IMR-90 (cell line): ENCODE results near the gene DCLK1. TPM values are rescaled to one million over a fixed set of nuclear protein-coding genes. Genes with fewer than 3 reads are reported as not detected.

Source experiments
- ATAC-seq: fragments of 200-7000 bp; cut with Tn5 transposase; 2 replicates; pipeline ENCODE4 v1.9.1; 2020; ENCODE audit warnings: low read depth, mild to moderate bottlenecking, moderate library complexity
- BruUV-seq: library from RNA; stranded (reverse); fragments of 400-500 nt; replicated peaks from 2 replicates; lab custom pipeline; 2021; lab: Mats Ljungman, UMichigan
- CTCF ChIA-PET: fragments of 300-600 bp; formaldehyde crosslinking; extraction: SDS; loops from one replicate; lab custom pipeline; 2021; ENCODE audit warnings: antibody characterized with exemption; lab: Yijun Ruan, JAX
- POLR2A ChIA-PET: fragments of 300-600 bp; sonication (Branson Sonifier 250); formaldehyde crosslinking; loops from one replicate; lab custom pipeline; 2022; ENCODE audit warnings: antibody characterized with exemption; ENCODE audit not compliant: unreplicated experiment; lab: Charles Lee
- DNase-seq: peaks from one replicate; pipeline ENCODE4 v3.0.0; 2013
- H2AFZ ChIP-seq: replicated peaks from 2 replicates; pipeline ENCODE3; 2013; ENCODE audit warnings: low read length, mild to moderate bottlenecking; ENCODE audit not compliant: poor library complexity
- H2AK5ac ChIP-seq: 2 replicates; pipeline ENCODE4 v1.6.1; 2013; ENCODE audit warnings: low read depth, low read length, inconsistent platforms
- H2AK9ac ChIP-seq: replicated peaks from 2 replicates; pipeline ENCODE3; 2013; ENCODE audit warnings: mild to moderate bottlenecking, low read depth, low read length, moderate library complexity; ENCODE audit not compliant: poor library complexity
- H2BK120ac ChIP-seq: 2 replicates; pipeline ENCODE4 v1.6.1; 2013; ENCODE audit warnings: low read depth, low read length, inconsistent platforms
- H2BK15ac ChIP-seq: 3 replicates; pipeline ENCODE4 v1.6.1; 2013; ENCODE audit warnings: low read depth, low read length, inconsistent platforms
- H2BK20ac ChIP-seq: 2 replicates; pipeline ENCODE4 v1.6.1; 2013; ENCODE audit warnings: low read depth, mild to moderate bottlenecking, inconsistent platforms, low read length, moderate library complexity
- H2BK5ac ChIP-seq: 2 replicates; pipeline ENCODE4 v1.6.1; 2013; ENCODE audit warnings: mild to moderate bottlenecking, low read depth, low read length, inconsistent platforms; ENCODE audit not compliant: poor library complexity, severe bottlenecking
- H3K14ac ChIP-seq: replicated peaks from 2 replicates; pipeline ENCODE4 v1.6.1; 2013; ENCODE audit warnings: low read depth, low read length, inconsistent platforms
- H3K18ac ChIP-seq: 2 replicates; pipeline ENCODE4 v1.6.1; 2013; ENCODE audit warnings: low read depth, low read length, control low read depth
- H3K23ac ChIP-seq: 2 replicates; pipeline ENCODE4 v1.6.1; 2013; ENCODE audit warnings: low read depth, low read length, inconsistent platforms
- H3K27ac ChIP-seq: 2 replicates; pipeline ENCODE4 v1.5.1; 2013; ENCODE audit warnings: mild to moderate bottlenecking, control low read depth, low read length; ENCODE audit not compliant: insufficient read depth
- H3K27me3 ChIP-seq: 2 replicates; pipeline ENCODE4 v1.6.1; 2013; ENCODE audit warnings: low read length; ENCODE audit not compliant: control insufficient read depth, insufficient read depth
- H3K36me3 ChIP-seq: 2 replicates; pipeline ENCODE4 v1.6.1; 2013; ENCODE audit warnings: low read length, mixed read lengths; ENCODE audit not compliant: control insufficient read depth, insufficient read depth
- H3K4ac ChIP-seq: 2 replicates; pipeline ENCODE4 v1.6.1; 2013; ENCODE audit warnings: low read depth, low read length, inconsistent platforms
- H3K4me1 ChIP-seq: 2 replicates; pipeline ENCODE4 v1.6.1; 2013; ENCODE audit warnings: low read length, mixed read lengths; ENCODE audit not compliant: control insufficient read depth, insufficient read depth
- H3K4me2 ChIP-seq: 2 replicates; pipeline ENCODE4 v1.6.1; 2013; ENCODE audit warnings: low read depth, mild to moderate bottlenecking, control low read depth, low read length, moderate library complexity
- H3K4me3 ChIP-seq: 2 replicates; pipeline ENCODE4 v1.5.1; 2013; ENCODE audit warnings: low read depth, mild to moderate bottlenecking, control low read depth, low read length, moderate library complexity; ENCODE audit not compliant: insufficient read depth
- H3K56ac ChIP-seq: 2 replicates; pipeline ENCODE4 v1.6.1; 2013; ENCODE audit warnings: low read length, inconsistent platforms; ENCODE audit not compliant: insufficient read depth; ENCODE audit errors: extremely low read depth
- H3K79me1 ChIP-seq, 2 experiments: 2 replicates each; pipeline ENCODE4 v1.6.1; 2013; ENCODE audit warnings: low read length in 2 of 2, inconsistent platforms in 1 of 2, low read depth in 1 of 2
- H3K9ac ChIP-seq: 2 replicates; pipeline ENCODE4 v1.6.1; 2013; ENCODE audit warnings: low read depth, low read length, control low read depth
- H3K9me1 ChIP-seq: 2 replicates; pipeline ENCODE4 v1.6.1; 2013; ENCODE audit warnings: low read length, inconsistent platforms; ENCODE audit not compliant: insufficient read depth
- H3K9me3 ChIP-seq: 2 replicates; pipeline ENCODE4 v1.6.1; 2013; ENCODE audit warnings: low read length; ENCODE audit not compliant: control insufficient read depth, insufficient read depth
- H4K20me1 ChIP-seq: 2 replicates; pipeline ENCODE4 v1.6.1; 2013; ENCODE audit warnings: low read length, inconsistent platforms; ENCODE audit not compliant: insufficient read depth
- H4K5ac ChIP-seq: 2 replicates; pipeline ENCODE4 v1.6.1; 2013; ENCODE audit warnings: mild to moderate bottlenecking, low read depth, low read length, control low read depth
- H4K8ac ChIP-seq, 2 experiments: 2 replicates each; pipeline ENCODE4 v1.6.1; 2013; ENCODE audit warnings: low read depth in 2 of 2, low read length in 2 of 2, control low read depth in 1 of 2, inconsistent platforms in 1 of 2
- H4K91ac ChIP-seq: 2 replicates; pipeline ENCODE4 v1.6.1; 2013; ENCODE audit warnings: low read depth, low read length, inconsistent platforms; ENCODE audit not compliant: insufficient read depth
- BHLHE40 ChIP-seq: fragments of 150-350 bp; IDR thresholded peaks from 2 replicates; pipeline ENCODE4 v1.6.1; 2016; ENCODE audit warnings: mild to moderate bottlenecking, low read depth, low read length
- CEBPB ChIP-seq: IDR thresholded peaks from 2 replicates; pipeline ENCODE4 v1.6.1; 2012; ENCODE audit warnings: low read depth, low read length, improper control_type of control experiment
- CHD1 ChIP-seq: IDR thresholded peaks from 2 replicates; pipeline ENCODE4 v1.6.1; 2012; ENCODE audit warnings: low read depth, low read length, improper control_type of control experiment
- CTCF ChIP-seq: conservative IDR thresholded peaks from 2 replicates; pipeline ENCODE4 v1.5.1; 2012; ENCODE audit warnings: mild to moderate bottlenecking, low read depth, low read length, improper control_type of control experiment
- ELK1 ChIP-seq: fragments of 150-350 bp; IDR thresholded peaks from 2 replicates; pipeline ENCODE4 v1.6.1; 2016; ENCODE audit warnings: low read depth, mild to moderate bottlenecking, low read length, moderate library complexity, borderline replicate concordance
- FOS ChIP-seq: fragments of 150-350 bp; IDR thresholded peaks from 2 replicates; pipeline ENCODE4 v1.6.1; 2016; ENCODE audit warnings: low read depth, low read length
- MAFK ChIP-seq: IDR thresholded peaks from 2 replicates; pipeline ENCODE4 v1.6.1; 2012; ENCODE audit warnings: low read depth, low read length, improper control_type of control experiment
- MAZ ChIP-seq: IDR thresholded peaks from 2 replicates; pipeline ENCODE4 v1.6.1; 2012; ENCODE audit warnings: low read depth, mild to moderate bottlenecking, low read length, improper control_type of control experiment, moderate library complexity, borderline replicate concordance
- MXI1 ChIP-seq: IDR thresholded peaks from 2 replicates; pipeline ENCODE4 v1.6.1; 2012; ENCODE audit warnings: low read depth, mild to moderate bottlenecking, low read length, moderate library complexity, borderline replicate concordance
- NFE2L2 ChIP-seq: fragments of 150-350 bp; IDR thresholded peaks from 2 replicates; pipeline ENCODE4 v1.6.1; 2016; ENCODE audit warnings: low read depth, mild to moderate bottlenecking, low read length
- POLR2A ChIP-seq: IDR thresholded peaks from 2 replicates; pipeline ENCODE4 v1.6.1; 2012; ENCODE audit warnings: mild to moderate bottlenecking, low read depth, low read length
- RAD21 ChIP-seq: IDR thresholded peaks from 2 replicates; pipeline ENCODE4 v1.6.1; 2012; ENCODE audit warnings: low read length, improper control_type of control experiment
- RCOR1 ChIP-seq: IDR thresholded peaks from 2 replicates; pipeline ENCODE4 v1.6.1; 2012; ENCODE audit warnings: mild to moderate bottlenecking, low read length, improper control_type of control experiment; ENCODE audit not compliant: insufficient replicate concordance
- RFX5 ChIP-seq: IDR thresholded peaks from 2 replicates; pipeline ENCODE4 v1.8.0; 2012; ENCODE audit warnings: low read depth, mild to moderate bottlenecking, low read length, moderate library complexity
- SMC3 ChIP-seq: fragments of 150-350 bp; IDR thresholded peaks from 2 replicates; pipeline ENCODE4 v1.6.1; 2016; ENCODE audit warnings: low read depth, mild to moderate bottlenecking, antibody characterized with exemption, low read length, moderate library complexity
- USF2 ChIP-seq: fragments of 150-350 bp; IDR thresholded peaks from 2 replicates; pipeline ENCODE4 v1.6.1; 2017; ENCODE audit warnings: mild to moderate bottlenecking, antibody characterized with exemption, low read length, low read depth
- WGBS, 2 experiments: methylation state at CpG; one replicate each; pipeline versions ENCODE4 v1.1.5 to v1.1.7; 2013; ENCODE audit warnings: missing lambda C conversion rate in 2 of 2; ENCODE audit not compliant: insufficient read length in 1 of 2; ENCODE audit errors: extremely low coverage in 2 of 2; 5-methylcytosine and 5-hydroxymethylcytosine counted together
- dilution Hi-C: fragments of 300-500 bp; cut with HindIII; formaldehyde crosslinking; loops from one replicate; pipeline ENCODE4 v1.14.3; 2018; ENCODE audit warnings: low sequenced_read_pairs; ENCODE audit not compliant: unreplicated experiment
- in situ Hi-C: fragments of 300-500 bp; cut with MboI; formaldehyde crosslinking; loops from 3 replicates; pipeline ENCODE4 v1.14.3; 2019; ENCODE audit warnings: low sequenced_read_pairs, inconsistent platforms, mixed read lengths
- intact Hi-C: fragments of 100-400 bp; cut with micrococcal nuclease; formaldehyde crosslinking; loops from 2 replicates; pipeline ENCODE4 v1.10.0; 2022
- polyA plus RNA-seq, 3 experiments: library from polyadenylated mRNA; depleted of rRNA; stranded (reverse); fragments of >200 nt; gene quantifications; 2 replicates each; pipeline ENCODE4 v1.2.3, GENCODE V29; 2012; ENCODE audit warnings: low replicate concordance in 1 of 3
- total RNA-seq: library from RNA; depleted of rRNA; stranded (reverse); fragments of >200 nt; gene quantifications from 2 replicates; pipeline ENCODE4 v1.2.3, GENCODE V29; 2012

Gene DCLK1
- total and polyA plus RNA-seq, 2 of the 4 experiments (the other 2 are of a cell fraction) = under 0.01 to 0.02 TPM

GRCh38 chr13:35743165-35743564 is 388.0 kb downstream of the DCLK1 start:
- H3K27ac ChIP-seq = no peak overlapping the region
- no peaks in the 10 kb centered on the region for H3K36me3 ChIP-seq
- H3K4me3 ChIP-seq = no peak overlapping the region
- H4K91ac ChIP-seq = no peak overlapping the region
- no peak for TF ChIP-seq RFX5
- TF ChIP-seq SMC3 = no peak
- no peak for TF ChIP-seq MAFK
- no peak for TF ChIP-seq NFE2L2
- TF ChIP-seq MXI1 = no peak
- TF ChIP-seq FOS = no peak
- no peak for TF ChIP-seq POLR2A
- TF ChIP-seq CHD1 = no peak
- no peak for TF ChIP-seq BHLHE40
- no peak for TF ChIP-seq ELK1
- no peak for TF ChIP-seq MAZ
- TF ChIP-seq RAD21 = no peak
- TF ChIP-seq USF2 = no peak
- TF ChIP-seq CEBPB = no peak
- TF ChIP-seq RCOR1 = no peak
- TF ChIP-seq CTCF = no peak
- intact Hi-C loops (no loop called here), dilution Hi-C loops (no loop called here), in situ Hi-C loops (no loop called here)
- H3K23ac ChIP-seq = no peak overlapping the region
- H2AK5ac ChIP-seq = no peak overlapping the region
- H3K79me1 ChIP-seq = no peaks in the 10 kb centered on the region
- H3K18ac ChIP-seq = no peak overlapping the region
- no peaks in the 10 kb centered on the region for H4K20me1 ChIP-seq
- H3K9me1 ChIP-seq = no peaks in the 10 kb centered on the region
- no peak overlapping the region for H3K14ac ChIP-seq
- H2BK15ac ChIP-seq = no peak overlapping the region
- no peak overlapping the region for H3K4ac ChIP-seq
- no peak overlapping the region for H2AK9ac ChIP-seq
- H2BK20ac ChIP-seq = no peak overlapping the region
- H3K4me2 ChIP-seq = no peak overlapping the region
- BruUV-seq = no TSS peak
- H3K9me3 ChIP-seq = no peaks in the 10 kb centered on the region
- CTCF ChIA-PET = no interaction called here
- no peak overlapping the region for H4K5ac ChIP-seq
- ATAC-seq (no peak), DNase-seq (no peak)
- no peaks in the 10 kb centered on the region for H3K4me1 ChIP-seq
- WGBS, 2 experiments = 86% methylated on average over 1 of the region's 3 CpGs; no CpG with 5 or more reads in 1 of the 2 experiments
- H4K8ac ChIP-seq = no peak overlapping the region
- no peak overlapping the region for H2AFZ ChIP-seq
- H2BK5ac ChIP-seq = no peak overlapping the region
- no peaks in the 10 kb centered on the region; the same call in 1 of the 2 replicates for H3K27me3 ChIP-seq
- H3K56ac ChIP-seq = no peak overlapping the region
- H2BK120ac ChIP-seq = no peak overlapping the region
- H3K9ac ChIP-seq = no peak overlapping the region
- POLR2A ChIA-PET = no interaction called here
